ENCODE measurements around the gene PARN. TPM values are rescaled to one million over a fixed set of nuclear protein-coding genes. Genes with fewer than 3 reads are reported as not detected.

Gene PARN
- total RNA-seq, 1 experiment from 2014 or later, result 56.2 TPM

DNA sequence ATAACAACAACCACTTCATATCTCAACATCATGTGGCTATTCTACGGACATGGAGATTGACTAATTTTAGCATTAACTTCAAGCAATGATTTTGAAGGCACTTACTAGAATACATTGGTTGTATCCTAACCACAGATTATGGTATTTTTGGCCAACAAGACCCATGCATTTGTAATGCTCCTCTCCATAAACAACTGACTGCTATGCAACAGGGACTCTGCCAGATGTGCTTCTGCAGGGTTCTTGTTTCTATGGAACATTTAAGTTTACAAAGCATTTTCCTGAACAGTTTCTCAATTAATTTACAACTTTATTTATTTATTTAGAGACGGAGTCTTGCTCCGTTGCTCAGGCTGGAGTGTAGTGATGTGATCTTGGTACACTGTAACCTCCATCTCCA is 178.0 kb downstream of the PARN start:
- Histone ChIP-seq H3K4ac (ENCODE audit: low read depth, low read length) (no peak overlapping the region), H3K23ac (ENCODE audit: insufficient read length, low read depth, low read length) (no peak overlapping the region), H3K4me2 (ENCODE audit: insufficient read depth, insufficient read length, low read length) (no peak overlapping the region), H2BK20ac (ENCODE audit: low read depth, low read length, poor library complexity, severe bottlenecking) (no peak overlapping the region), H2AK5ac (ENCODE audit: insufficient read length, low read length) (no peak overlapping the region), H3K23me2 (ENCODE audit: insufficient read length, low read depth, low read length, poor library complexity, severe bottlenecking) (no peaks in the 10 kb centered on the region), H2BK5ac (ENCODE audit: insufficient read length, low read length) (no peak overlapping the region), H3K56ac (ENCODE audit: insufficient read length, low read depth, low read length) (no peak overlapping the region), H4K91ac (ENCODE audit: insufficient read length, low read depth, low read length) (no peak overlapping the region), H2BK12ac (ENCODE audit: insufficient read length, low read depth, low read length) (no peak overlapping the region), H4K8ac (replicated peaks; ENCODE audit: insufficient read length, low read depth, low read length) (no peak overlapping the region), H3K9me3 (ENCODE audit: control insufficient read depth, low read depth, low read length) (no peaks in the 10 kb centered on the region), H3K14ac (ENCODE audit: insufficient read depth, low read length) (no peak overlapping the region), H3T11ph (ENCODE audit: low read length) (no peak overlapping the region), H3K79me2 (ENCODE audit: insufficient read depth, low read length) (no peaks in the 10 kb centered on the region), H3K18ac (ENCODE audit: insufficient read length, low read depth, low read length) (no peak overlapping the region), H3K4me1 (ENCODE audit: insufficient read depth, low read length) (no peaks in the 10 kb centered on the region), H3K79me1 (ENCODE audit: insufficient read depth, low read depth, low read length, poor library complexity, severe bottlenecking) (no peaks in the 10 kb centered on the region), H2BK15ac (ENCODE audit: low read depth, low read length) (no peak overlapping the region), H3K27me3 (ENCODE audit: insufficient read depth, low read length) (no peaks in the 10 kb centered on the region), H4K20me1 (ENCODE audit: control insufficient read depth, insufficient read depth, insufficient read length) (no peaks in the 10 kb centered on the region), H3K9ac (ENCODE audit: extremely low read depth, insufficient read length, low read length) (no peak overlapping the region), H4K5ac (ENCODE audit: insufficient read length, low read depth, low read length) (no peak overlapping the region), H2AFZ (ENCODE audit: low read length) (no peak overlapping the region), H2BK120ac (ENCODE audit: low read depth, low read length, poor library complexity, severe bottlenecking) (no peak overlapping the region), H3K27ac (ENCODE audit: insufficient read length, low read depth, low read length) (no peak overlapping the region)
- Mint-ChIP-seq H3K4me1 (peaks cover 0 to under 1% of the 10 kb centered on the region in 2 experiments; a peak in 1 of 4 replicates), H3K27me3 (ENCODE audit: low read depth) (no peaks in the 10 kb centered on the region), H3K9me3 (no peaks in the 10 kb centered on the region), H3K4me3 (no peak overlapping the region), H3K27ac (0 out of 7 replicates have a peak overlapping the region, but pooled peaks of 1 of the 3 experiments have one; percentile 32), H3K36me3 (ENCODE audit: insufficient read depth in 1 of 3, low read depth in 3 of 3) (no peaks in the 10 kb centered on the region)
- no CpG with 5 or more reads among the region's 3 CpGs for WGBS (ENCODE audit: extremely low coverage, insufficient read length, low lambda C conversion rate)
- TF ChIP-seq, protein P1, sequence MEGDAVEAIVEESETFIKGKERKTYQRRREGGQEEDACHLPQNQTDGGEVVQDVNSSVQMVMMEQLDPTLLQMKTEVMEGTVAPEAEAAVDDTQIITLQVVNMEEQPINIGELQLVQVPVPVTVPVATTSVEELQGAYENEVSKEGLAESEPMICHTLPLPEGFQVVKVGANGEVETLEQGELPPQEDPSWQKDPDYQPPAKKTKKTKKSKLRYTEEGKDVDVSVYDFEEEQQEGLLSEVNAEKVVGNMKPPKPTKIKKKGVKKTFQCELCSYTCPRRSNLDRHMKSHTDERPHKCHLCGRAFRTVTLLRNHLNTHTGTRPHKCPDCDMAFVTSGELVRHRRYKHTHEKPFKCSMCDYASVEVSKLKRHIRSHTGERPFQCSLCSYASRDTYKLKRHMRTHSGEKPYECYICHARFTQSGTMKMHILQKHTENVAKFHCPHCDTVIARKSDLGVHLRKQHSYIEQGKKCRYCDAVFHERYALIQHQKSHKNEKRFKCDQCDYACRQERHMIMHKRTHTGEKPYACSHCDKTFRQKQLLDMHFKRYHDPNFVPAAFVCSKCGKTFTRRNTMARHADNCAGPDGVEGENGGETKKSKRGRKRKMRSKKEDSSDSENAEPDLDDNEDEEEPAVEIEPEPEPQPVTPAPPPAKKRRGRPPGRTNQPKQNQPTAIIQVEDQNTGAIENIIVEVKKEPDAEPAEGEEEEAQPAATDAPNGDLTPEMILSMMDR (conservative IDR thresholded peaks at IDR 0.05), result no peak
- DNase-seq, result no peak
